GM12878 (cell line): ENCODE data around the gene MRGPRX3. TPM values are rescaled to one million over a fixed set of nuclear protein-coding genes. Genes with fewer than 3 reads are reported as not detected.
"Not testable (repeated sequence)": the region's sequence is repeated elsewhere in the genome, so short reads cannot be mapped to it uniquely, and the experiment has no call there.

Experiments used
- ATAC-seq: fragments of 200-7000 bp; cut with Tn5 transposase; 3 replicates; pipeline ENCODE4 v1.9.1; 2020; ENCODE audit warnings: mild to moderate bottlenecking, moderate library complexity
- BruUV-seq: library from RNA; stranded (reverse); fragments of 400-500 nt; replicated peaks from 2 replicates; lab custom pipeline; 2021; lab: Mats Ljungman, UMichigan
- CTCF ChIA-PET: fragments of 300-600 bp; sonication (Branson Sonifier 250); formaldehyde crosslinking; extraction: SDS; loops from one replicate; lab custom pipeline; 2021; ENCODE audit warnings: inconsistent platforms; lab: Yijun Ruan, JAX
- POLR2A ChIA-PET: fragments of 350-600 bp; formaldehyde crosslinking; extraction: SDS; loops from one replicate; lab custom pipeline; 2021; ENCODE audit warnings: inconsistent platforms; lab: Charles Lee
- RAD21 ChIA-PET: fragments of 300-600 bp; sonication (Branson Sonifier 250); formaldehyde crosslinking; loops from one replicate; lab custom pipeline; 2023; ENCODE audit warnings: antibody characterized with exemption; ENCODE audit not compliant: unreplicated experiment; lab: Charles Lee
- SMC1A ChIA-PET: fragments of 300-600 bp; sonication (Branson Sonifier 250); formaldehyde crosslinking; loops from one replicate; lab custom pipeline; 2023; ENCODE audit not compliant: unreplicated experiment, uncharacterized antibody; lab: Charles Lee
- DNase-seq: peaks from one replicate; pipeline ENCODE4 v3.0.0-alpha.2; 2011; ENCODE audit warnings: low read depth, low spot score
- FAIRE-seq: peaks from 3 replicates; lab custom pipeline; 2011; peaks lifted over from hg19 to GRCh38; lab: Jason Lieb, UNC
- H2AFZ ChIP-seq: 2 replicates; pipeline ENCODE4 v1.6.0; 2011; ENCODE audit warnings: low read depth, low read length, control low read depth; ENCODE audit not compliant: control insufficient read depth
- H3K27ac ChIP-seq: 2 replicates; pipeline ENCODE4 v1.5.1; 2011; ENCODE audit warnings: control low read depth; ENCODE audit not compliant: control insufficient read depth, insufficient read depth
- H3K27me3 ChIP-seq, 2 experiments: replicated peaks in 1 of 2; 2 replicates each; pipeline versions ENCODE4 v1.6.0 to v1.6.1; 2011; ENCODE audit warnings: low read length in 1 of 2; ENCODE audit not compliant: control insufficient read depth in 2 of 2, insufficient read depth in 2 of 2
- H3K36me3 ChIP-seq, 2 experiments: 2 replicates each; pipeline ENCODE4 v1.5.1; 2011; ENCODE audit warnings: low read length in 1 of 2; ENCODE audit not compliant: control insufficient read depth in 2 of 2, insufficient read depth in 2 of 2
- H3K4me1 ChIP-seq: 2 replicates; pipeline ENCODE4 v1.6.1; 2011; ENCODE audit warnings: mild to moderate bottlenecking, low read length, moderate library complexity, mixed read lengths; ENCODE audit not compliant: control insufficient read depth, insufficient read depth
- H3K4me2 ChIP-seq: 2 replicates; pipeline ENCODE4 v1.6.0; 2011; ENCODE audit warnings: control low read depth; ENCODE audit not compliant: control insufficient read depth, insufficient read depth
- H3K4me3 ChIP-seq: fragments of 200-600 bp; sonication (generic); 2 replicates; pipeline ENCODE4 v1.5.1; 2016
- H3K79me2 ChIP-seq: 2 replicates; pipeline ENCODE4 v1.6.0; 2011; ENCODE audit warnings: low read length; ENCODE audit not compliant: control insufficient read depth, insufficient read depth
- H3K9ac ChIP-seq: 2 replicates; pipeline ENCODE4 v1.8.0; 2011; ENCODE audit warnings: low read length, control low read depth, mixed read lengths; ENCODE audit not compliant: control insufficient read depth, insufficient read depth
- H3K9me3 ChIP-seq: replicated peaks from 3 replicates; pipeline ENCODE4 v1.5.1; 2011; ENCODE audit warnings: mild to moderate bottlenecking, low read length; ENCODE audit not compliant: control insufficient read depth, insufficient read depth
- H4K20me1 ChIP-seq: 2 replicates; pipeline ENCODE4 v1.6.0; 2011; ENCODE audit not compliant: control insufficient read depth, insufficient read depth
- BCL3 ChIP-seq: IDR thresholded peaks from 2 replicates; pipeline ENCODE4 v1.6.1; 2011; ENCODE audit warnings: borderline replicate concordance, low read depth, mild to moderate bottlenecking, moderate library complexity, low read length; ENCODE audit not compliant: insufficient read depth, poor library complexity, severe bottlenecking
- EZH2 ChIP-seq: IDR thresholded peaks from 2 replicates; pipeline ENCODE4 v1.6.1; 2012; ENCODE audit warnings: low read depth, mild to moderate bottlenecking, control low read depth, inconsistent platforms, low read length, borderline replicate concordance; ENCODE audit not compliant: control insufficient read depth
- FOXM1 ChIP-seq: IDR thresholded peaks from 2 replicates; pipeline ENCODE4 v1.6.1; 2012; ENCODE audit warnings: low read depth, mild to moderate bottlenecking, inconsistent platforms, low read length, moderate library complexity
- MEF2B ChIP-seq: fragments of 450-650 bp; IDR thresholded peaks from 2 replicates; pipeline ENCODE4 v1.6.1; 2018; ENCODE audit warnings: mild to moderate bottlenecking, moderate library complexity; ENCODE audit not compliant: partially characterized antibody, poor library complexity, severe bottlenecking
- NFYB ChIP-seq: IDR thresholded peaks from 2 replicates; pipeline ENCODE4 v1.6.1; 2011; ENCODE audit warnings: low read depth, mild to moderate bottlenecking, low read length, improper control_type of control experiment, moderate library complexity; ENCODE audit not compliant: insufficient read depth
- RELA ChIP-seq: fragments of 450-650 bp; IDR thresholded peaks from 2 replicates; pipeline ENCODE4 v1.8.0; 2014; ENCODE audit warnings: borderline replicate concordance; ENCODE audit not compliant: partially characterized antibody
- SPI1 ChIP-seq: IDR thresholded peaks from 2 replicates; pipeline ENCODE4 v1.6.1; 2011; ENCODE audit warnings: low read depth, mild to moderate bottlenecking, low read length, moderate library complexity, borderline replicate concordance; ENCODE audit not compliant: insufficient read depth
- YY1 ChIP-seq: IDR thresholded peaks from 2 replicates; pipeline ENCODE4 v1.6.1; 2011; ENCODE audit warnings: low read depth, mild to moderate bottlenecking, low read length
- WGBS: methylation state at CpG from one replicate; pipeline ENCODE4 v1.1.6; 2016; ENCODE audit warnings: low lambda C conversion rate; ENCODE audit not compliant: insufficient replicate concordance, insufficient coverage; ENCODE audit errors: missing lambda C conversion rate; 5-methylcytosine and 5-hydroxymethylcytosine counted together
- in situ Hi-C: fragments of 300-500 bp; cut with MboI; formaldehyde crosslinking; loops from 9 replicates; pipeline ENCODE4 v1.14.3; 2018; ENCODE audit warnings: mixed read lengths
- intact Hi-C: fragments of 100-400 bp; cut with micrococcal nuclease; formaldehyde crosslinking; loops from one replicate; pipeline ENCODE4 v1.14.2; 2022; ENCODE audit not compliant: unreplicated experiment
- polyA plus RNA-seq, 11 experiments: library from polyadenylated mRNA; depleted of rRNA in 4 of 11; unstranded in 6 of 11; stranded (reverse) in 5 of 11; fragments of >200 nt; fragmentation: Nextera tagmentation in 4 of 11; fragmentation: Illumina TruSeq in 1 of 11; extraction: Ambion mirVana in 4 of 11; extraction: Trizol in 1 of 11; gene quantifications; 1 replicate in 1 of 11; 2 replicates in 10 of 11; pipeline versions ENCODE4 v1.2.1 to v1.2.3, GENCODE V29; 2011 to 2016; ENCODE audit warnings: inconsistent platforms in 2 of 11, missing spikeins in 2 of 11, low read depth in 1 of 11
- total RNA-seq, 4 experiments: library from RNA; depleted of rRNA in 3 of 4; stranded (reverse); fragments of >200 nt in 3 of 4; fragmentation: Illumina TruSeq in 1 of 4; extraction: Trizol in 1 of 4; gene quantifications; 2 replicates each; pipeline versions ENCODE4 v1.2.1 to v1.2.3, GENCODE V29; 2013 to 2021
- TF ChIP-seq, protein P1 (sequence below): fragments of 450-650 bp; IDR thresholded peaks from 2 replicates; pipeline ENCODE4 v1.6.1; 2017; ENCODE audit warnings: low read depth, mild to moderate bottlenecking, moderate library complexity
- TF ChIP-seq, protein P2 (sequence below): fragments of 450-650 bp; formaldehyde crosslinking; IDR thresholded peaks from 2 replicates; pipeline ENCODE4 v1.4.0; 2022; ENCODE audit warnings: mild to moderate bottlenecking, moderate library complexity
- TF ChIP-seq, protein P3 (sequence below): fragments of 450-650 bp; IDR thresholded peaks from 2 replicates; pipeline ENCODE4 v1.6.1; 2018; ENCODE audit warnings: mild to moderate bottlenecking, low read depth, moderate library complexity; ENCODE audit not compliant: partially characterized antibody

MRGPRX3 gene
- total and polyA plus RNA-seq, 10 of the 15 experiments (the other 5 are each of a cell fraction or from before 2014, with no cell fraction given) = not detected

DNA sequence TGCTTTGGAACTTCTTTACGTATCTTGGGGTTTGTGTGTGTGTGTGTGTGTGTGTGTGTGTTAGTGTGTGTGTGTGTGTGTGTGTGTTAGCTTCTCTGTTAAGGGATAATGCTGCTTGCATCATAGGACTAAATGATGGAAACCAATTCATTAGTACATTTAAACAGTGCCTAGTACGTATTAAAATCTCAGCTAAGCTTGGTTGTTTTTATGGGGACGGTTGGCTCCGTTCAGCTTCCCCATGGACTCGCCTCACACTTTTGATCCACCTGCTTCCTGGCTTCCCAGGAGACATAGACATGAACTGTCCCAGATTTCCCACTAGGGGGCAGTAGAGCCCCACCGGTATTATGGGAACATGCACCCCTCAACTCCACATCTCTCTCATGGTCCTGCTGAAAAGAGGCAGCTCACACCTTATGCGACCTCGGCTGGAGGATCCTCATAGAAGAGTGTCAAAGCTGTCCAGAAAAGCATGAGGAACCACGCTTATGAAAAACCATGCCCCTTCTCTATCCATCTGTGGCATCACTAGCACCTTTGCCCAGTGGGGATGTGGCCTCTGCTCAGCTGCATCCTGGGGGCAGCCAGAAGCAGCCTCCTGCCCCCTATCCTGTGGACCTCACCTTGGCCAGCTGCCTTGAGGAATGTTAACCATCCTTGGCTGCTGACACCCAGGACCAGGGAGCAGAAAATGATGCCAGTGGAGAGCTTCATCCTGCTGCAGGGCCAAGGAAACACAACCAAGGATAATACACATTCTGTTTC lies 16.8 kb upstream of the MRGPRX3 start (continued):
- TF ChIP-seq MEF2B (no peak), FOXM1 (no peak), NFYB (no peak), EZH2 (no peak), SPI1 (no peak), RELA (no peak), BCL3 (no peak), YY1 (peak; percentile 38; the same call in 1 of the 2 replicates)
- TF ChIP-seq, protein P1, sequence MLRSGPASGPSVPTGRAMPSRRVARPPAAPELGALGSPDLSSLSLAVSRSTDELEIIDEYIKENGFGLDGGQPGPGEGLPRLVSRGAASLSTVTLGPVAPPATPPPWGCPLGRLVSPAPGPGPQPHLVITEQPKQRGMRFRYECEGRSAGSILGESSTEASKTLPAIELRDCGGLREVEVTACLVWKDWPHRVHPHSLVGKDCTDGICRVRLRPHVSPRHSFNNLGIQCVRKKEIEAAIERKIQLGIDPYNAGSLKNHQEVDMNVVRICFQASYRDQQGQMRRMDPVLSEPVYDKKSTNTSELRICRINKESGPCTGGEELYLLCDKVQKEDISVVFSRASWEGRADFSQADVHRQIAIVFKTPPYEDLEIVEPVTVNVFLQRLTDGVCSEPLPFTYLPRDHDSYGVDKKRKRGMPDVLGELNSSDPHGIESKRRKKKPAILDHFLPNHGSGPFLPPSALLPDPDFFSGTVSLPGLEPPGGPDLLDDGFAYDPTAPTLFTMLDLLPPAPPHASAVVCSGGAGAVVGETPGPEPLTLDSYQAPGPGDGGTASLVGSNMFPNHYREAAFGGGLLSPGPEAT = no peak
- TF ChIP-seq, protein P2, sequence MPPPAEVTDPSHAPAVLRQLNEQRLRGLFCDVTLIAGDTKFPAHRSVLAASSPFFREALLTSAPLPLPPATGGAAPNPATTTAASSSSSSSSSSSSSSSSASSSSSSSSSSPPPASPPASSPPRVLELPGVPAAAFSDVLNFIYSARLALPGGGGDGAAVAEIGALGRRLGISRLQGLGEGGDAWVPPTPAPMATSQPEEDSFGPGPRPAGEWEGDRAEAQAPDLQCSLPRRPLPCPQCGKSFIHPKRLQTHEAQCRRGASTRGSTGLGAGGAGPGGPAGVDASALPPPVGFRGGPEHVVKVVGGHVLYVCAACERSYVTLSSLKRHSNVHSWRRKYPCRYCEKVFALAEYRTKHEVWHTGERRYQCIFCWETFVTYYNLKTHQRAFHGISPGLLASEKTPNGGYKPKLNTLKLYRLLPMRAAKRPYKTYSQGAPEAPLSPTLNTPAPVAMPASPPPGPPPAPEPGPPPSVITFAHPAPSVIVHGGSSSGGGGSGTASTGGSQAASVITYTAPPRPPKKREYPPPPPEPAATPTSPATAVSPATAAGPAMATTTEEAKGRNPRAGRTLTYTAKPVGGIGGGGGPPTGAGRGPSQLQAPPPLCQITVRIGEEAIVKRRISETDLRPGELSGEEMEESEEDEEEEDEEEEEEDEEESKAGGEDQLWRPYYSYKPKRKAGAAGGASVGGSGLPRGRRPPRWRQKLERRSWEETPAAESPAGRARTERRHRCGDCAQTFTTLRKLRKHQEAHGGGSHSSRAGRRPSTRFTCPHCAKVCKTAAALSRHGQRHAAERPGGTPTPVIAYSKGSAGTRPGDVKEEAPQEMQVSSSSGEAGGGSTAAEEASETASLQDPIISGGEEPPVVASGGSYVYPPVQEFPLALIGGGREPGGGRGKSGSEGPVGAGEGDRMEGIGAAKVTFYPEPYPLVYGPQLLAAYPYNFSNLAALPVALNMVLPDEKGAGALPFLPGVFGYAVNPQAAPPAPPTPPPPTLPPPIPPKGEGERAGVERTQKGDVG (CRISPR knock-in tag) = no peak
- TF ChIP-seq, protein P3, sequence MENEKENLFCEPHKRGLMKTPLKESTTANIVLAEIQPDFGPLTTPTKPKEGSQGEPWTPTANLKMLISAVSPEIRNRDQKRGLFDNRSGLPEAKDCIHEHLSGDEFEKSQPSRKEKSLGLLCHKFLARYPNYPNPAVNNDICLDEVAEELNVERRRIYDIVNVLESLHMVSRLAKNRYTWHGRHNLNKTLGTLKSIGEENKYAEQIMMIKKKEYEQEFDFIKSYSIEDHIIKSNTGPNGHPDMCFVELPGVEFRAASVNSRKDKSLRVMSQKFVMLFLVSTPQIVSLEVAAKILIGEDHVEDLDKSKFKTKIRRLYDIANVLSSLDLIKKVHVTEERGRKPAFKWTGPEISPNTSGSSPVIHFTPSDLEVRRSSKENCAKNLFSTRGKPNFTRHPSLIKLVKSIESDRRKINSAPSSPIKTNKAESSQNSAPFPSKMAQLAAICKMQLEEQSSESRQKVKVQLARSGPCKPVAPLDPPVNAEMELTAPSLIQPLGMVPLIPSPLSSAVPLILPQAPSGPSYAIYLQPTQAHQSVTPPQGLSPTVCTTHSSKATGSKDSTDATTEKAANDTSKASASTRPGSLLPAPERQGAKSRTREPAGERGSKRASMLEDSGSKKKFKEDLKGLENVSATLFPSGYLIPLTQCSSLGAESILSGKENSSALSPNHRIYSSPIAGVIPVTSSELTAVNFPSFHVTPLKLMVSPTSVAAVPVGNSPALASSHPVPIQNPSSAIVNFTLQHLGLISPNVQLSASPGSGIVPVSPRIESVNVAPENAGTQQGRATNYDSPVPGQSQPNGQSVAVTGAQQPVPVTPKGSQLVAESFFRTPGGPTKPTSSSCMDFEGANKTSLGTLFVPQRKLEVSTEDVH = no peak
- TF ChIP-seq, all 136 proteins: peak for 8

GRCh38 chr11:18121331-18121828 lies 11.0 kb upstream of the MRGPRX3 start:
- H3K27me3 ChIP-seq, H3K4me3 ChIP-seq, H3K4me2 ChIP-seq, H3K36me3 ChIP-seq, ATAC-seq, H3K4me1 ChIP-seq, FAIRE-seq, H3K9me3 ChIP-seq, H3K27ac ChIP-seq, POLR2A ChIA-PET, H2AFZ ChIP-seq, BruUV-seq, H3K79me2 ChIP-seq, intact Hi-C loops, H4K20me1 ChIP-seq, in situ Hi-C loops, CTCF ChIA-PET, RAD21 ChIA-PET, H3K9ac ChIP-seq, DNase-seq, SMC1A ChIA-PET: not testable (repeated sequence)
- 71% methylated on average over 12 of the region's 20 CpGs for WGBS
